GM23338 (cell line): ENCODE data around the gene IL17C. TPM values are rescaled to one million over a fixed set of nuclear protein-coding genes. Genes with fewer than 3 reads are reported as not detected.
A peak's percentile ranks its signal among the peaks of the same experiment; 100 is the strongest.

Source experiments
- ATAC-seq: fragments of 200-7000 bp; cut with Tn5 transposase; 3 replicates; pipeline ENCODE4 v1.9.1; 2020
- DNase-seq: peaks from one replicate; pipeline ENCODE4 v3.0.0-alpha.2; 2015; ENCODE audit warnings: low spot score
- H2AFZ ChIP-seq: fragments of 200-600 bp; sonication (generic); 2 replicates; pipeline ENCODE4 v1.8.0; 2016; ENCODE audit warnings: antibody characterized with exemption, mild to moderate bottlenecking, moderate library complexity
- H3F3A ChIP-seq: fragments of 200-600 bp; sonication (generic); replicated peaks from 2 replicates; pipeline ENCODE4 v1.8.0; 2017; ENCODE audit warnings: antibody characterized with exemption, mixed run types, low read depth
- H3K27ac ChIP-seq: fragments of 200-600 bp; sonication (generic); 2 replicates; pipeline ENCODE4 v1.6.1; 2016; ENCODE audit warnings: low read depth
- H3K27me3 ChIP-seq: fragments of 200-600 bp; sonication (generic); 2 replicates; pipeline ENCODE4 v1.8.0; 2016; ENCODE audit warnings: mild to moderate bottlenecking, mixed run types, moderate library complexity; ENCODE audit not compliant: insufficient read depth
- H3K36me3 ChIP-seq: fragments of 200-600 bp; sonication (generic); 2 replicates; pipeline ENCODE4 v1.8.0; 2016; ENCODE audit warnings: mild to moderate bottlenecking; ENCODE audit not compliant: insufficient read depth
- H3K4me1 ChIP-seq: fragments of 200-600 bp; sonication (generic); 2 replicates; pipeline ENCODE4 v1.8.0; 2016; ENCODE audit warnings: mild to moderate bottlenecking, moderate library complexity; ENCODE audit not compliant: insufficient read depth
- H3K4me2 ChIP-seq: fragments of 200-600 bp; sonication (generic); 2 replicates; pipeline ENCODE4 v1.7.1; 2017; ENCODE audit warnings: mixed run types
- H3K4me3 ChIP-seq: fragments of 200-600 bp; sonication (generic); 2 replicates; pipeline ENCODE4 v1.6.1; 2016; ENCODE audit warnings: mixed run types
- H3K79me2 ChIP-seq: fragments of 200-600 bp; sonication (generic); replicated peaks from 2 replicates; pipeline ENCODE4 v1.8.0; 2017; ENCODE audit warnings: mild to moderate bottlenecking; ENCODE audit not compliant: insufficient read depth
- H3K9me2 ChIP-seq: fragments of 200-600 bp; sonication (generic); 2 replicates; pipeline ENCODE4 v1.8.0; 2017; ENCODE audit not compliant: insufficient read depth
- H4K20me1 ChIP-seq: fragments of 200-600 bp; sonication (generic); replicated peaks from 2 replicates; pipeline ENCODE4 v1.8.0; 2017; ENCODE audit warnings: mild to moderate bottlenecking; ENCODE audit not compliant: insufficient read depth
- H3K27ac Mint-ChIP-seq: 2 replicates; pipeline ENCODE4 v1.8.0; 2020; ENCODE audit warnings: inconsistent platforms, mild to moderate bottlenecking, moderate library complexity, mixed read lengths
- H3K27me3 Mint-ChIP-seq: 3 replicates; pipeline ENCODE4 v1.8.0; 2022; ENCODE audit warnings: low read depth, mild to moderate bottlenecking, moderate library complexity, mixed read lengths, inconsistent platforms; ENCODE audit not compliant: insufficient read depth, poor library complexity
- H3K36me3 Mint-ChIP-seq: 3 replicates; pipeline ENCODE4 v1.8.0; 2021; ENCODE audit warnings: low read depth, mild to moderate bottlenecking, inconsistent platforms, moderate library complexity, mixed read lengths
- H3K4me1 Mint-ChIP-seq: 3 replicates; pipeline ENCODE4 v1.8.0; 2020; ENCODE audit warnings: mild to moderate bottlenecking, inconsistent platforms, mixed read lengths
- H3K4me3 Mint-ChIP-seq: 3 replicates; pipeline ENCODE4 v1.8.0; 2021; ENCODE audit warnings: moderate library complexity, mild to moderate bottlenecking, inconsistent platforms, mixed read lengths
- H3K9me3 Mint-ChIP-seq: 3 replicates; pipeline ENCODE4 v1.8.0; 2020; ENCODE audit warnings: moderate library complexity, mild to moderate bottlenecking, inconsistent platforms, mixed read lengths
- CREB1 ChIP-seq: fragments of 250-450 bp; sonication (Bioruptor Pico); IDR thresholded peaks from 2 replicates; pipeline ENCODE4 v1.5.0; 2020; ENCODE audit warnings: low read depth, mild to moderate bottlenecking, moderate library complexity
- EZH2 ChIP-seq: fragments of 200-600 bp; sonication (generic); IDR thresholded peaks from one replicate; pipeline ENCODE4 v1.8.0; 2017; ENCODE audit warnings: antibody characterized with exemption, mild to moderate bottlenecking, low read depth; ENCODE audit not compliant: unreplicated experiment
- NANOG ChIP-seq: IDR thresholded peaks from 2 replicates; pipeline ENCODE4 v1.6.1; 2016; ENCODE audit warnings: antibody characterized with exemption, borderline replicate concordance
- POLR2AphosphoS5 ChIP-seq: IDR thresholded peaks from 2 replicates; pipeline ENCODE4 v1.6.1; 2016; ENCODE audit warnings: antibody characterized with exemption, low read depth
- STAT1 ChIP-seq: IDR thresholded peaks from one replicate; pipeline ENCODE4 v1.6.1; 2016; ENCODE audit warnings: antibody characterized with exemption; ENCODE audit not compliant: unreplicated experiment
- ZNF331 ChIP-seq: fragments of 250-450 bp; sonication (Bioruptor Pico); IDR thresholded peaks from 2 replicates; pipeline ENCODE4 v1.5.0; 2020; ENCODE audit warnings: low read depth, mild to moderate bottlenecking, moderate library complexity
- polyA plus RNA-seq: library from polyadenylated mRNA; unstranded; fragments of >200 nt; fragmentation: Nextera tagmentation; extraction: Ambion mirVana; gene quantifications from 2 replicates; pipeline ENCODE4 v1.2.1, GENCODE V29; 2016
- total RNA-seq: library from RNA; depleted of rRNA; stranded (reverse); fragments of >200 nt; shearing (Covaris generic); gene quantifications from 2 replicates; pipeline ENCODE4 v1.2.3, GENCODE V29; 2014
- TF ChIP-seq, protein P1 (sequence below): IDR thresholded peaks from one replicate; pipeline ENCODE4 v1.6.1; 2018; ENCODE audit warnings: antibody characterized with exemption; ENCODE audit not compliant: unreplicated experiment
- TF ChIP-seq, protein P2 (sequence below), 2 experiments: fragments of 200-600 bp in 1 of 2; sonication (generic) in 1 of 2; conservative IDR thresholded peaks; 2 replicates each; pipeline versions ENCODE4 v1.5.1 to v1.6.1; 2016 to 2017; ENCODE audit warnings: antibody characterized with exemption in 2 of 2, low read depth in 2 of 2, mild to moderate bottlenecking in 2 of 2, moderate library complexity in 1 of 2

The IL17C gene
- total and polyA plus RNA-seq, 2 experiments from 2014 or later: 2.7 to 3.9 TPM

GRCh38 chr16:88680554-88681083, 42.2 kb downstream of the IL17C start (continued):
- TF ChIP-seq EZH2: no peak
- TF ChIP-seq, protein P1, sequence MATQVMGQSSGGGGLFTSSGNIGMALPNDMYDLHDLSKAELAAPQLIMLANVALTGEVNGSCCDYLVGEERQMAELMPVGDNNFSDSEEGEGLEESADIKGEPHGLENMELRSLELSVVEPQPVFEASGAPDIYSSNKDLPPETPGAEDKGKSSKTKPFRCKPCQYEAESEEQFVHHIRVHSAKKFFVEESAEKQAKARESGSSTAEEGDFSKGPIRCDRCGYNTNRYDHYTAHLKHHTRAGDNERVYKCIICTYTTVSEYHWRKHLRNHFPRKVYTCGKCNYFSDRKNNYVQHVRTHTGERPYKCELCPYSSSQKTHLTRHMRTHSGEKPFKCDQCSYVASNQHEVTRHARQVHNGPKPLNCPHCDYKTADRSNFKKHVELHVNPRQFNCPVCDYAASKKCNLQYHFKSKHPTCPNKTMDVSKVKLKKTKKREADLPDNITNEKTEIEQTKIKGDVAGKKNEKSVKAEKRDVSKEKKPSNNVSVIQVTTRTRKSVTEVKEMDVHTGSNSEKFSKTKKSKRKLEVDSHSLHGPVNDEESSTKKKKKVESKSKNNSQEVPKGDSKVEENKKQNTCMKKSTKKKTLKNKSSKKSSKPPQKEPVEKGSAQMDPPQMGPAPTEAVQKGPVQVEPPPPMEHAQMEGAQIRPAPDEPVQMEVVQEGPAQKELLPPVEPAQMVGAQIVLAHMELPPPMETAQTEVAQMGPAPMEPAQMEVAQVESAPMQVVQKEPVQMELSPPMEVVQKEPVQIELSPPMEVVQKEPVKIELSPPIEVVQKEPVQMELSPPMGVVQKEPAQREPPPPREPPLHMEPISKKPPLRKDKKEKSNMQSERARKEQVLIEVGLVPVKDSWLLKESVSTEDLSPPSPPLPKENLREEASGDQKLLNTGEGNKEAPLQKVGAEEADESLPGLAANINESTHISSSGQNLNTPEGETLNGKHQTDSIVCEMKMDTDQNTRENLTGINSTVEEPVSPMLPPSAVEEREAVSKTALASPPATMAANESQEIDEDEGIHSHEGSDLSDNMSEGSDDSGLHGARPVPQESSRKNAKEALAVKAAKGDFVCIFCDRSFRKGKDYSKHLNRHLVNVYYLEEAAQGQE: no peak
- TF ChIP-seq NANOG: no peak
- TF ChIP-seq, protein P2, sequence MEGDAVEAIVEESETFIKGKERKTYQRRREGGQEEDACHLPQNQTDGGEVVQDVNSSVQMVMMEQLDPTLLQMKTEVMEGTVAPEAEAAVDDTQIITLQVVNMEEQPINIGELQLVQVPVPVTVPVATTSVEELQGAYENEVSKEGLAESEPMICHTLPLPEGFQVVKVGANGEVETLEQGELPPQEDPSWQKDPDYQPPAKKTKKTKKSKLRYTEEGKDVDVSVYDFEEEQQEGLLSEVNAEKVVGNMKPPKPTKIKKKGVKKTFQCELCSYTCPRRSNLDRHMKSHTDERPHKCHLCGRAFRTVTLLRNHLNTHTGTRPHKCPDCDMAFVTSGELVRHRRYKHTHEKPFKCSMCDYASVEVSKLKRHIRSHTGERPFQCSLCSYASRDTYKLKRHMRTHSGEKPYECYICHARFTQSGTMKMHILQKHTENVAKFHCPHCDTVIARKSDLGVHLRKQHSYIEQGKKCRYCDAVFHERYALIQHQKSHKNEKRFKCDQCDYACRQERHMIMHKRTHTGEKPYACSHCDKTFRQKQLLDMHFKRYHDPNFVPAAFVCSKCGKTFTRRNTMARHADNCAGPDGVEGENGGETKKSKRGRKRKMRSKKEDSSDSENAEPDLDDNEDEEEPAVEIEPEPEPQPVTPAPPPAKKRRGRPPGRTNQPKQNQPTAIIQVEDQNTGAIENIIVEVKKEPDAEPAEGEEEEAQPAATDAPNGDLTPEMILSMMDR (conservative IDR thresholded peaks at IDR 0.05; ENCODE audit: low read depth in 2 of 2): no peak
- no peak for TF ChIP-seq STAT1
- TF ChIP-seq POLR2AphosphoS5: no peak

DNA sequence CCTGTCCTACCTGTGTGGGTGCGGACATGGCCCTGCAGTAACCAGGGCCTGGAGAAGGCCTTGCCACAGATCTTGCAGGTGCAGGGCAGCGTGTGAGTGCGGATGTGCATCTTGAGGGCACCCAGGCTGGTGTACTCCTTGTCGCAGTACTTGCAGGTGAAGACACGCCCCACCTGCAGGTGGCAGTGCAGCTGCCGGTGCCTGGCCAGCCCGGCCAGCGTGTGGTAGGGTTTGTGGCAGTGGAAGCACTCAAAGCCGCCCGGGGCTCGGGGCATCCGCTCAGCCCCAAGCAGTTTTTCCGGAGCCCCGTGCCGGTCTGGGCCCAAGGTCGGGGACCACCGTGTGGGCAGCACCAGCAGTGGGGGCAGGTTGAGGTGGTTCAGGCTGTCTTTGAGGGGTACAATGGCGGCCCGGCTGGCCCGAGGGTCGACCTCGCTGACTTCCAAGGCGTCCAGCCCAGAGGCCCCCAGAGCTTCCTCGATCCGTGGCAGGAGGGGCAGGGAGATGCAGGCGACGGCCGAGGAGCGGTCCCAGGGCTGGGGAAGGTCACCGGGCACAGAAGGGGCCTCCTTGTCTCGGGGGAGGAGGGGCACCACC, 42.8 kb downstream of the IL17C start:
- Mint-ChIP-seq H3K27me3 (peaks cover 21% of the 10 kb centered on the region), H3K27ac (0 out of 2 replicates have a peak overlapping the region, but pooled peaks have one; percentile 70)

More for the DNA sequence above, 42.8 kb downstream of the IL17C start:
- ATAC-seq (peak; percentile 52), DNase-seq (peak; percentile 76)
- Mint-ChIP-seq H3K4me1 (peaks cover 7% of the 10 kb centered on the region), H3K9me3 (no peaks in the 10 kb centered on the region), H3K4me3 (no peak overlapping the region), H3K36me3 (peaks cover 3% of the 10 kb centered on the region; the same call in 2 of the 3 replicates)
- Histone ChIP-seq H3F3A (no peaks in the 10 kb centered on the region; the same call in 1 of the 2 replicates), H4K20me1 (0 out of 2 replicates have a peak, but pooled peaks cover 5% of the 10 kb centered on the region), H3K79me2 (peaks cover 4% of the 10 kb centered on the region), H3K4me3 (no peak overlapping the region), H3K4me1 (peaks cover 9% of the 10 kb centered on the region), H2AFZ (no peak overlapping the region), H3K4me2 (no peak overlapping the region), H3K36me3 (no peaks in the 10 kb centered on the region; the same call in 1 of the 2 replicates), H3K9me2 (no peaks in the 10 kb centered on the region), H3K27ac (no peak overlapping the region), H3K27me3 (no peaks in the 10 kb centered on the region)
- TF ChIP-seq ZNF331 (CRISPR knock-in tag) (no peak), CREB1 (no peak), EZH2 (no peak)
- TF ChIP-seq, protein P2 (conservative IDR thresholded peaks at IDR 0.05; ENCODE audit: low read depth in 2 of 2): peak; percentile 64 to 84
